ENCODE measurements around the gene MICB.
A peak's percentile ranks its signal among the peaks of the same experiment; 100 is the strongest.
"Not testable (repeated sequence)": the region's sequence is repeated elsewhere in the genome, so short reads cannot be mapped to it uniquely, and the experiment has no call there.

Gene MICB

GRCh38 chr6:31476515-31477139, 21.3 kb upstream of the MICB start:
- DNase-seq = no peak

GRCh38 chr6:31477521-31477920, 20.4 kb upstream of the MICB start:
- no peak for DNase-seq

- no peak for DNase-seq
Measured at GRCh38 chr6:31478186-31478950, 19.6 kb upstream of the MICB start.

GRCh38 chr6:31479151-31479932, 18.6 kb upstream of the MICB start:
- DNase-seq = no peak

- no peak for DNase-seq
Measured at GRCh38 chr6:31479933-31480535, 17.9 kb upstream of the MICB start.

GRCh38 chr6:31480574-31480973, 17.4 kb upstream of the MICB start:
- no peak for DNase-seq

- no peak for DNase-seq
Measured at GRCh38 chr6:31483392-31483791, 14.6 kb upstream of the MICB start.

- DNase-seq = no peak
Measured at GRCh38 chr6:31485055-31485454, 12.9 kb upstream of the MICB start.

GRCh38 chr6:31486065-31486837, 11.7 kb upstream of the MICB start:
- not testable (repeated sequence) for DNase-seq

- not testable (repeated sequence) for DNase-seq
Measured at GRCh38 chr6:31487674-31488073, 10.3 kb upstream of the MICB start.

- no peak for DNase-seq
Measured at GRCh38 chr6:31489086-31489485, 8.9 kb upstream of the MICB start.

- DNase-seq = no peak
Measured at GRCh38 chr6:31490115-31490873, 7.7 kb upstream of the MICB start.

- not testable (repeated sequence) for DNase-seq
Measured at GRCh38 chr6:31493550-31493874, 4.4 kb upstream of the MICB start.

GRCh38 chr6:31493875-31494694, 3.9 kb upstream of the MICB start:
- peak; percentile 72 to 77 for DNase-seq

- DNase-seq = no peak
Measured at GRCh38 chr6:31495580-31495979, 2.4 kb upstream of the MICB start.

GRCh38 chr6:31496826-31497225, 1.1 kb upstream of the MICB start:
- DNase-seq = not testable (repeated sequence)

- no peak for DNase-seq
Measured at GRCh38 chr6:31498748-31499147, 803 bp downstream of the MICB start.

GRCh38 chr6:31499648-31500047, 1.7 kb downstream of the MICB start:
- DNase-seq = not testable (repeated sequence)

GRCh38 chr6:31502586-31502985, 4.6 kb downstream of the MICB start:
- peak in 1 of 2 experiments; percentile 8 for DNase-seq

GRCh38 chr6:31509036-31509435, 11.1 kb downstream of the MICB start:
- DNase-seq = not testable (repeated sequence)

- DNase-seq = no peak
Measured at GRCh38 chr6:31510007-31510406, 12.1 kb downstream of the MICB start.

All from Kasumi-1 (cell line).